WTC11 (cell line): ENCODE data around the gene TMEM217. TPM values are rescaled to one million over a fixed set of nuclear protein-coding genes. Genes with fewer than 3 reads are reported as not detected.

Experiments used
- ATAC-seq: fragments of 200-7000 bp; cut with Tn5 transposase; 2 replicates; pipeline ENCODE4 v1.10.0; 2021; ENCODE audit warnings: mild to moderate bottlenecking, moderate library complexity
- CTCF ChIA-PET: fragments of 300-600 bp; sonication (Branson Sonifier 250); formaldehyde crosslinking; loops from one replicate; lab custom pipeline; 2021; ENCODE audit warnings: antibody characterized with exemption; lab: Charles Lee
- POLR2A ChIA-PET: fragments of 350-600 bp; sonication (Branson Sonifier 250); formaldehyde crosslinking; loops from one replicate; lab custom pipeline; 2021; ENCODE audit warnings: antibody characterized with exemption; lab: Charles Lee
- DNase-seq: peaks from one replicate; pipeline ENCODE4 v3.0.0; 2021; ENCODE audit warnings: low spot score
- H3K27ac Mint-ChIP-seq: 2 replicates; pipeline ENCODE4 v1.8.0; 2021; ENCODE audit warnings: mixed read lengths
- H3K27me3 Mint-ChIP-seq: 2 replicates; pipeline ENCODE4 v1.8.0; 2021; ENCODE audit warnings: low read depth, mild to moderate bottlenecking, moderate library complexity, mixed read lengths
- H3K36me3 Mint-ChIP-seq: 2 replicates; pipeline ENCODE4 v1.8.0; 2021; ENCODE audit warnings: mixed read lengths
- H3K4me1 Mint-ChIP-seq: 2 replicates; pipeline ENCODE4 v1.8.0; 2022; ENCODE audit warnings: mixed read lengths
- H3K4me3 Mint-ChIP-seq: 2 replicates; pipeline ENCODE4 v1.8.0; 2021; ENCODE audit warnings: mild to moderate bottlenecking, moderate library complexity, mixed read lengths
- H3K9me3 Mint-ChIP-seq: 2 replicates; pipeline ENCODE4 v1.8.0; 2021; ENCODE audit warnings: mixed read lengths
- ARID4B ChIP-seq: sonication (generic); formaldehyde crosslinking; IDR thresholded peaks from 2 replicates; pipeline ENCODE4 v1.8.0; 2023; ENCODE audit warnings: missing genetic modification reagents, mild to moderate bottlenecking, borderline replicate concordance
- CBFB ChIP-seq: sonication (generic); formaldehyde crosslinking; IDR thresholded peaks from 2 replicates; pipeline ENCODE4 v1.8.1; 2022; ENCODE audit warnings: mild to moderate bottlenecking, low read depth, missing genetic modification reagents
- CDX4 ChIP-seq: fragments of 250-450 bp; sonication (Bioruptor Pico); IDR thresholded peaks from 2 replicates; pipeline ENCODE4 v1.9.0; 2021; ENCODE audit warnings: moderate library complexity, mild to moderate bottlenecking, inconsistent platforms, borderline replicate concordance
- ERG ChIP-seq: fragments of 250-450 bp; sonication (Bioruptor Pico); IDR thresholded peaks from 2 replicates; pipeline ENCODE4 v1.8.0; 2021; ENCODE audit warnings: mild to moderate bottlenecking
- ETV6 ChIP-seq: sonication (generic); formaldehyde crosslinking; IDR thresholded peaks from 2 replicates; pipeline ENCODE4 v1.8.1; 2022; ENCODE audit warnings: mild to moderate bottlenecking, missing genetic modification reagents
- GRHL2 ChIP-seq: fragments of 250-450 bp; sonication (Bioruptor Pico); IDR thresholded peaks from 2 replicates; pipeline ENCODE4 v1.8.0; 2022; ENCODE audit warnings: mild to moderate bottlenecking, moderate library complexity; ENCODE audit not compliant: insufficient replicate concordance, severe bottlenecking
- HMGXB4 ChIP-seq: sonication (generic); formaldehyde crosslinking; IDR thresholded peaks from 2 replicates; pipeline ENCODE4 v1.8.1; 2023; ENCODE audit warnings: mild to moderate bottlenecking, moderate library complexity, missing genetic modification reagents
- KAT7 ChIP-seq: sonication (generic); formaldehyde crosslinking; IDR thresholded peaks from 2 replicates; pipeline ENCODE4 v1.8.1; 2023; ENCODE audit warnings: missing genetic modification reagents, mild to moderate bottlenecking, borderline replicate concordance
- STAT6 ChIP-seq: sonication (generic); formaldehyde crosslinking; conservative IDR thresholded peaks from 2 replicates; pipeline ENCODE4 v1.8.1; 2023; ENCODE audit warnings: mild to moderate bottlenecking, low read depth, missing genetic modification reagents, moderate library complexity
- ZNF532 ChIP-seq: fragments of 250-450 bp; sonication (Bioruptor Pico); IDR thresholded peaks from 2 replicates; pipeline ENCODE4 v1.9.0; 2021; ENCODE audit warnings: mild to moderate bottlenecking, borderline replicate concordance
- total RNA-seq: library from RNA; stranded (reverse); gene quantifications from 3 replicates; pipeline ENCODE4 v1.2.3, GENCODE V29; 2021

TMEM217 gene
- total RNA-seq, 1 experiment from 2014 or later, result 0.61 TPM

DNA sequence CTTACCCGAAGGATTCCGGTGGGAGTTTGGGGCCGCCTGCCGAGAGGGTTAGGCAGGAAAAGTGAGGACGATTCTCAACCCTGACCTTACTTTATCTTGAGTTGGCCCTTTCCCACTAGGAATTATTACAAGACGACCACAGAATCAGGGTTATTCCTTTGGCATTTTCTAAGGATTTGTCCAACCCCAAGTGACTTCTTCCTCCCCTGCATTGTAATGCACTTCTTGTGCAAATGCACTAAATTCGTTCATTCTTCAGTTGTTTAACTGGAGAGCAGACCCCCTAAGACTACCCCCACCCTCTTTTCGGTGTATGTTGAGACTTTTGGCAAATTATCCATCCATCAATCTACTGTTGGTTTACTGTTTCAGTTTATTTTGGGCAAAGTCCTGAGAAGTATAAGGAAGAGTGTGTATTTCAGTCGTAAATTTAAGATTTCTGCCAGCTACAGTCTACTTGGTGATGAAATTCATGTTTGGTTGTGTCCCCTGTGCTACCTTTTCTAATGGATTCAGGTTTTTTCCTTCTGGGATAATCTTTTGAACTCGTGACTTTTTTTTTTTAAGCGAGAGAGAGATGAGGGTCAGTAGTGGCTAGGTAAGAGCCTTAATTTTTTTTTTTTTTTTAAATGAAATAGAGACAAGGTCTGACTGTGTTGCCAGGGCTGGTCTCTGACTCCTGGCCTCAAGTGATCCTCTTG is 611 bp upstream of the TMEM217 start:
- POLR2A ChIA-PET, result interaction anchor here (0.6 to 2.2 kb wide), 5 partner anchors 8 to 878 kb away, joined by 4 to 10 read pairs (median 7); partner anchors contain the start of gene MTCH1
- Mint-ChIP-seq H3K4me3 (peak overlapping the region; percentile 99), H3K27ac (peak overlapping the region; percentile 91), H3K36me3 (no peaks in the 10 kb centered on the region), H3K27me3 (peaks cover 4% of the 10 kb centered on the region), H3K4me1 (peaks cover 47% of the 10 kb centered on the region), H3K9me3 (no peaks in the 10 kb centered on the region)
- no peak for TF ChIP-seq GRHL2 (CRISPR knock-in tag)
- CTCF ChIA-PET, result interaction anchor here (0.9 to 1.8 kb wide), 5 partner anchors 8 to 281 kb away, joined by 3 to 8 read pairs (median 5); no protein-coding TSS in a partner anchor
- DNase-seq (no peak), ATAC-seq (no peak)

DNA sequence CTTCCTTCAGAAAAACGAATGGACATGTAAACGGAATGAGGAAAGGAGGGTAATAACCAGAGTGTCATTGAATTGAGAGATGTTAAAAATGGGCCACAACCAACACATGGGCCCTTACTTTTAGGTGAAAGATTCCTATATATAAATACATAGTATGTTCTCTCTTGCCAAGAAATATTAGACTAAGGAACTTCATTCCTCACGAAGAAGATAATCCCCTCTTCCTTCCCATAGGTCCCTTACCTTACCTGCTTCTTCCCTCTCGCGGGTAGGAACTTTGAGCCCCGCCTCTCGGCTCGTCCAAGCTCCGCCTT is 667 bp downstream of the TMEM217 start:
- no peak overlapping the region for H3K27ac Mint-ChIP-seq
- no peak for DNase-seq
- H3K36me3 Mint-ChIP-seq, result no peaks in the 10 kb centered on the region
- no peak for TF ChIP-seq ETV6 (CRISPR knock-in tag)
- no peak for TF ChIP-seq ZNF532 (CRISPR knock-in tag)
- H3K4me3 Mint-ChIP-seq, result peak overlapping the region; percentile 99
- H3K4me1 Mint-ChIP-seq, result peaks cover 36% of the 10 kb centered on the region
- no peaks in the 10 kb centered on the region for H3K9me3 Mint-ChIP-seq
- peaks cover 4% of the 10 kb centered on the region for H3K27me3 Mint-ChIP-seq
- ATAC-seq, result no peak
- CTCF ChIA-PET, result interaction anchor here (0.6 to 1.8 kb wide), 9 partner anchors 9 to 279 kb away, joined by 3 to 8 read pairs (median 3); partner anchors contain the start of gene PIM1
- POLR2A ChIA-PET, result interaction anchor here (0.7 to 2.2 kb wide), 6 partner anchors 9 to 271 kb away, joined by 3 to 10 read pairs (median 5); partner anchors contain the start of gene MTCH1

DNA sequence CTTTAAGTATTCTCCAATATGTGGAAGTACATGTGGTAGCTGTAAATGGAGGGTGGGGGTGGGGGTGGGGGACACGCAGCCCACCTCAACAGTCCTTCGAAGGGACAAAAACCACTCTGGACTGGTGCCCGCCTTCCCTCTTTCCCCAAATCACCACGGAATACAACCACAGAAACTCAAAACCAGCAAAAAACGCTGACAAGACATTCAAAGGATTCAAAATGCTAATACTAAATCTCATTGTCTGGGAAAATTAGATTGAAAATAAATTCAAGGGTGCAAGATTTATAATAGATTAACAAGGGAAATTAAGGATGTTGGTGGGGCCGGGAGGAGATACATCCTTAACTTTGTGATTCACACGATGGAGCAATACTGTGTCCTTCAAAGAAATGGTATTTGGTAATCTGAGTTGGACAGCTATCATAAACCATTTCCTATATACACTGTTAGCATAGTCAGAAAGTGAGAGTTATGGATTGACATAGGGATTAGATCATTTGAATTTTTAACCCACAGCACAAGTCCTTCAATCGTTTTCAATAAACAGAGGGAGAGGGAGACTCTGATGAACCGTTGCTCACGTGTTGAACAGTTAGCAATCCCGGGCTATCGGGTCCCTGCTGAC is 1.1 kb downstream of the TMEM217 start:
- no peaks in the 10 kb centered on the region for H3K9me3 Mint-ChIP-seq
- DNase-seq (no peak), ATAC-seq (no peak)
- ChIA-PET CTCF (interaction anchor here (0.6 to 1.8 kb wide), 7 partner anchors 10 to 239 kb away, joined by 3 to 8 read pairs (median 3); partner anchors contain the start of gene PIM1), POLR2A (interaction anchor here (0.8 to 2.2 kb wide), 5 partner anchors 9 to 271 kb away, joined by 3 to 10 read pairs (median 6); partner anchors contain the start of gene MTCH1)
- H3K27me3 Mint-ChIP-seq, result peaks cover 4% of the 10 kb centered on the region
- peak overlapping the region; percentile 99 for H3K4me3 Mint-ChIP-seq
- peaks cover 36% of the 10 kb centered on the region for H3K4me1 Mint-ChIP-seq
- H3K27ac Mint-ChIP-seq, result 0 out of 2 replicates have a peak overlapping the region, but pooled peaks have one; percentile 3
- H3K36me3 Mint-ChIP-seq, result no peaks in the 10 kb centered on the region
- no peak for TF ChIP-seq ARID4B
- TF ChIP-seq CBFB (CRISPR knock-in tag), result no peak
- no peak for TF ChIP-seq HMGXB4 (CRISPR knock-in tag)
- TF ChIP-seq ERG (CRISPR knock-in tag), result no peak
- no peak for TF ChIP-seq GRHL2 (CRISPR knock-in tag)
- no peak for TF ChIP-seq CDX4 (CRISPR knock-in tag)
- no peak for TF ChIP-seq KAT7 (CRISPR knock-in tag)
- TF ChIP-seq STAT6 (CRISPR knock-in tag), result no peak
